Peyer's patch (tissue), 4 donors: ENCODE data around the gene TRIM6. TPM values are rescaled to one million over a fixed set of nuclear protein-coding genes. Genes with fewer than 3 reads are reported as not detected.

ENCODE experiments used
- DNase-seq, 3 donors: peaks; one replicate each; pipeline ENCODE4 v3.0.0-alpha.2; 2017 to 2019
- H3K27ac ChIP-seq, 4 donors: fragments of 200-600 bp; sonication (generic); one replicate each; pipeline ENCODE4 v1.5.1; 2016 to 2019
- H3K27me3 ChIP-seq, 2 donors: fragments of 200-600 bp; sonication (generic); one replicate each; pipeline ENCODE4 v1.5.1; 2019
- H3K36me3 ChIP-seq, 3 donors: fragments of 200-600 bp; sonication (generic); one replicate each; pipeline ENCODE4 v1.5.1; 2016 to 2019
- H3K4me1 ChIP-seq, 4 donors: fragments of 200-600 bp; sonication (generic); one replicate each; pipeline ENCODE4 v1.5.1; 2016 to 2019
- H3K4me3 ChIP-seq, 4 donors: fragments of 200-600 bp; sonication (generic); 1 replicate in 3 of 4; 2 replicates in 1 of 4; pipeline ENCODE4 v1.5.1; 2016 to 2019; ENCODE audit warnings: mild to moderate bottlenecking in 1 of 4
- H3K9me3 ChIP-seq, 4 donors: fragments of 200-600 bp; sonication (generic); one replicate each; pipeline ENCODE4 v1.5.1; 2016 to 2019; ENCODE audit warnings: mild to moderate bottlenecking in 1 of 4
- POLR2A ChIP-seq, 2 donors: fragments of 450-650 bp; IDR thresholded peaks; one replicate each; pipeline ENCODE4 v1.5.1; 2017; ENCODE audit warnings: antibody characterized with exemption in 2 of 2, mild to moderate bottlenecking in 2 of 2, moderate library complexity in 2 of 2
- total RNA-seq, 4 donors: library from RNA; depleted of rRNA; stranded (reverse); fragments of >200 nt; gene quantifications; one replicate each; pipeline ENCODE4 v1.1.0, GENCODE V29; 2016
- TF ChIP-seq, protein P1 (sequence below), 6 experiments: fragments of 450-650 bp in 4 of 6; fragments of 200-600 bp in 2 of 6; sonication (generic) in 1 of 6; IDR thresholded peaks; one replicate each; pipeline ENCODE4 v1.5.1; 2017 to 2019; ENCODE audit warnings: antibody characterized with exemption in 6 of 6, mild to moderate bottlenecking in 3 of 6, moderate library complexity in 1 of 6

Gene TRIM6, protein sequence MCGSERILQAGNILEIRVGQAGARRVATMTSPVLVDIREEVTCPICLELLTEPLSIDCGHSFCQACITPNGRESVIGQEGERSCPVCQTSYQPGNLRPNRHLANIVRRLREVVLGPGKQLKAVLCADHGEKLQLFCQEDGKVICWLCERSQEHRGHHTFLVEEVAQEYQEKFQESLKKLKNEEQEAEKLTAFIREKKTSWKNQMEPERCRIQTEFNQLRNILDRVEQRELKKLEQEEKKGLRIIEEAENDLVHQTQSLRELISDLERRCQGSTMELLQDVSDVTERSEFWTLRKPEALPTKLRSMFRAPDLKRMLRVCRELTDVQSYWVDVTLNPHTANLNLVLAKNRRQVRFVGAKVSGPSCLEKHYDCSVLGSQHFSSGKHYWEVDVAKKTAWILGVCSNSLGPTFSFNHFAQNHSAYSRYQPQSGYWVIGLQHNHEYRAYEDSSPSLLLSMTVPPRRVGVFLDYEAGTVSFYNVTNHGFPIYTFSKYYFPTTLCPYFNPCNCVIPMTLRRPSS
- 1 to 10 TPM in 3 of 4 donors, under 1 TPM in 1; 0.53 to 3.3 (median 1.3) TPM for total RNA-seq

DNA sequence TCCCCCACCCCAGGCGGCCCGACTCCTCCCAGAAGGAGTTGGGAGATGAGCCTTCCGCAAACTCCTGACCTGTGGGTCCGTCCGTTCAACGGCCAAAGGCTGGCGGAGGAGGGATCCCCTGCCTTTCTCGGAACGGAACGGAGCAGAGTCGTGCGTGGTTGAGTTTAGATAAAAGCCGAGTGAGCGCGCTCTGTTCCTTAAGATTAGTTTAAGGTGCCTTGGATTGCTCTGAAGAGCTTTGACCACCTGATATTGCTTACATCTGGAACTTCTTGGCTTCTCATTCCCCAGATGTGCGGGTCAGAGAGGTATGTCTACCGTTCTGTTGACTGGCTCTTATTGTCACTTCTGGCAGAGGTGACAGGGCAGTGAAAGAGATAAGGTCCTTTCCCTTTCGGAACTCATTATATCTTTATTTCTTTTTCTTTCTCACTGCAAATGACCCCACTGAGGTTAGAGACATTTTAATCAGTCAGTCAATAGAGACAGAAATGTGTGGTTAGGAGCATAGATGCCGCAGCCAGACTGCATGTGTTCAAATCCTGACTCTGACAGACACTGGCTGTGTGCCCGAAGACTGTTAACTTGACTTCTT lies at the start of gene TRIM6:
TRIM6 (plus strand) TSS at position 31 of the 595 bp plus-strand sequence; CDS start at position 292, 261 bp downstream.
- H3K27ac ChIP-seq: peak within 1 kb of the TSS in 2 of 4 donors; percentile 41 to 48
- no peaks in the 10 kb centered on the region for H3K9me3 ChIP-seq
- peak within 1 kb of the TSS; percentile 29 to 53 (median 38) for H3K4me3 ChIP-seq
- TF ChIP-seq, protein P1, sequence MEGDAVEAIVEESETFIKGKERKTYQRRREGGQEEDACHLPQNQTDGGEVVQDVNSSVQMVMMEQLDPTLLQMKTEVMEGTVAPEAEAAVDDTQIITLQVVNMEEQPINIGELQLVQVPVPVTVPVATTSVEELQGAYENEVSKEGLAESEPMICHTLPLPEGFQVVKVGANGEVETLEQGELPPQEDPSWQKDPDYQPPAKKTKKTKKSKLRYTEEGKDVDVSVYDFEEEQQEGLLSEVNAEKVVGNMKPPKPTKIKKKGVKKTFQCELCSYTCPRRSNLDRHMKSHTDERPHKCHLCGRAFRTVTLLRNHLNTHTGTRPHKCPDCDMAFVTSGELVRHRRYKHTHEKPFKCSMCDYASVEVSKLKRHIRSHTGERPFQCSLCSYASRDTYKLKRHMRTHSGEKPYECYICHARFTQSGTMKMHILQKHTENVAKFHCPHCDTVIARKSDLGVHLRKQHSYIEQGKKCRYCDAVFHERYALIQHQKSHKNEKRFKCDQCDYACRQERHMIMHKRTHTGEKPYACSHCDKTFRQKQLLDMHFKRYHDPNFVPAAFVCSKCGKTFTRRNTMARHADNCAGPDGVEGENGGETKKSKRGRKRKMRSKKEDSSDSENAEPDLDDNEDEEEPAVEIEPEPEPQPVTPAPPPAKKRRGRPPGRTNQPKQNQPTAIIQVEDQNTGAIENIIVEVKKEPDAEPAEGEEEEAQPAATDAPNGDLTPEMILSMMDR (IDR thresholded peaks at IDR 0.05): no peak
- TF ChIP-seq POLR2A (IDR thresholded peaks at IDR 0.05): no peak
- H3K27me3 ChIP-seq: no peaks in the 10 kb centered on the region
- no peaks in the 10 kb centered on the region for H3K36me3 ChIP-seq
- DNase-seq: peak in 2 of 3 donors; percentile 70 to 74
- H3K4me1 ChIP-seq: peaks cover 0 to 12% (median 0%) of the 10 kb centered on the region in 4 donors

DNA sequence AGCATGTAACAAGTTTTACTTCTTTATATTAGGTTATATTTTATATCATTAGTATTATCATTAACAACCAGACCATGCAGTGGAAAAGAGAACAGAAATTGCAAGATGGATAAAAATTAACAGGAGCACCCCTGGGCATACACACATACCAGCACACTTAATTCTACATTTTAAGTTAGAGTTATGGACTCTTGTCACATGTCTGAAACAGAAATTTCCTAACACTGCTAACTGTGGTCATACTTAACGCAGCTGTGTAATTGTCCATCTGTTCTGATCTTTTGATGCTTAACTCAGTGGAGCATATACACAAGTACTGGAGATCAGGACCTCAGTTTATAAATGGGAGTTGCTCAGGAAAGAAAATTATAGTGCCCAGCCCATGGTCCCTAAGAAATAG lies 48.5 kb upstream of the TRIM6 start:
- H3K36me3 ChIP-seq: no peaks in the 10 kb centered on the region
- no peak overlapping the region for H3K27ac ChIP-seq
- no peak for DNase-seq
- no peaks in the 10 kb centered on the region for H3K9me3 ChIP-seq
- H3K27me3 ChIP-seq: no peaks in the 10 kb centered on the region
- no peak for TF ChIP-seq POLR2A (IDR thresholded peaks at IDR 0.05)
- TF ChIP-seq, protein P1 (IDR thresholded peaks at IDR 0.05): no peak
- no peaks in the 10 kb centered on the region for H3K4me1 ChIP-seq
- no peak overlapping the region for H3K4me3 ChIP-seq

DNA sequence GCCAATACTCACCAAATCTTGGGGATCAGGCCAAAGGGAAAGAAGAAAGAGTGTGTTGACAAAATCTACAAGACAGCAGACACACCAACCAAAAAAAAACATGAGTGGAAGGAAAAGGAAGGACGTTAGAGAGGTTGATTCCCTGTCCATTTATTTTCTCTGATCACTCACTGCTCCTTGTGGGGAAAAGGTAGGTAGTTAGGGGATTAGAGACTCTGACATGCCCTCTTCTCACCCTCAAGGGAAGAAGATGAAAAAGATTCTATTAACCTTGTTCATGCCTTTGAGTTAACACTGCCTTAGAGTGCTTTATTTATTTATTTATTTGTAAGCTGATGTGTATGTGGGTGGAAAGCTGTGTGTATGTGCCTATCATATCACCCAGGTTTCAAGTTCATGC lies 48.0 kb upstream of the TRIM6 start, which contains the start of gene OR52H1:
OR52H1 (minus strand) TSS at position 101 of the 400 bp plus-strand sequence. CDS start 3,035 bp downstream, outside the sequence.
- Histone ChIP-seq H3K27me3 (no peaks in the 10 kb centered on the region), H3K9me3 (no peaks in the 10 kb centered on the region), H3K4me1 (no peaks in the 10 kb centered on the region), H3K27ac (no peak within 1 kb of the TSS), H3K4me3 (no peak within 1 kb of the TSS), H3K36me3 (no peaks in the 10 kb centered on the region)
- no peak for DNase-seq
- TF ChIP-seq, protein P1 (IDR thresholded peaks at IDR 0.05): no peak
- TF ChIP-seq POLR2A (IDR thresholded peaks at IDR 0.05): no peak

DNA sequence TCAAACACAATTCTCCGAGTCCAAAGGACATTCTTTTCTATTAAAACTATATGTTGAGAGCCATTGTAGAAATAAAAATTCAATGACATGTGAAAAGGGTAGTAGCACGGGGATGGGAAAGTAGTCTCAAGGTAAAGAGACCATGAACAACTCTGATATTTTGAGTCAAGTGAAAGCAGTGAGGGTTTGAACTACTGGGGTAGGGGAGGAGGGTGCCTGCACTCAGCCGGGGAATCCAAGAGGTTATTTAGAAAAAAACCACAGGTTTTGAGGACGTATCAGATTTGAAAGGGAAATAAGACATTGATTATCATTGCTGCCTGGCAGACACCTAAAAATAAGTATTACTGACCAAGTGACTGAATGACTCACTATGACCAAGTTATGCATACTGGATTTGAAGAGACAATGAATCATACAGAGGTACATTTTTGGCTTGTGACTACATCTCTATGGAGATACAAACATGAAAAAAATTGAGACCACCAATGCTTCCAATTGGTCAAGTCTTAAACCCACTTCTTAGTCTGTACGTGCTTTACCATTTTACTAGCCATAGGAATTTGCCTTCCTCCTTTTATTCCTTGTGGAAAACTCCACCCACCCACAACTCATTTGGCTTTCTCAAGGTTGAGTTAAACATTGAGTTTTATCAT lies 45.9 kb upstream of the TRIM6 start:
- no peak for DNase-seq
- TF ChIP-seq, protein P1 (IDR thresholded peaks at IDR 0.05): no peak
- TF ChIP-seq POLR2A (IDR thresholded peaks at IDR 0.05): no peak
- Histone ChIP-seq H3K36me3 (no peaks in the 10 kb centered on the region), H3K4me3 (no peak overlapping the region), H3K4me1 (no peaks in the 10 kb centered on the region), H3K27me3 (no peaks in the 10 kb centered on the region), H3K27ac (no peak overlapping the region), H3K9me3 (no peaks in the 10 kb centered on the region)

DNA sequence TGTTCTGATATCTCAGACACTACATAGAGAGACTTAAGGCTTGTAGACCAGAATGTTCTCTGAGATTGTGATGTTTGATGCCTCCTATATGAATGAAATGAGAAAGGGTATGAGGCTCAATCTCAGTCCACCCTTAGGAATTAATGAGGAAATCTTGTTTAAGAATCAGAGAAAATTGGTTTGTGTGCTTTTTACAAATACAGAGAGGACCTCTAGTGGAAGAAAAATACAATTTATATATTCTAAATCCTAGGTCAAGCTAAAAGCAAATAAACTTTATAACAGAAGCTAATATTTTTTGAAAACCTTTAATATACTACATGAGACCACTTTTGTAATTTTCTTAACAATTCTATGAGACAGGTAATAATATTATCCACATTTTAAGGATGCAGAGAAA lies 43.1 kb upstream of the TRIM6 start:
- TF ChIP-seq, protein P1 (IDR thresholded peaks at IDR 0.05): no peak
- no peak for TF ChIP-seq POLR2A (IDR thresholded peaks at IDR 0.05)
- Histone ChIP-seq H3K9me3 (no peaks in the 10 kb centered on the region), H3K27me3 (no peaks in the 10 kb centered on the region), H3K27ac (no peak overlapping the region), H3K36me3 (no peaks in the 10 kb centered on the region), H3K4me3 (no peak overlapping the region), H3K4me1 (no peaks in the 10 kb centered on the region)
- no peak for DNase-seq
